Testis (tissue), 2 donors: ENCODE data around the gene CHIC1.

Experiments used
- CTCF ChIP-seq, 3 experiments: fragments of 450-650 bp in 2 of 3; fragments of 200-600 bp in 1 of 3; sonication (generic) in 1 of 3; IDR thresholded peaks; one replicate each; pipeline ENCODE4 v1.5.1; 2016 to 2019; ENCODE audit warnings: antibody characterized with exemption in 3 of 3, mild to moderate bottlenecking in 2 of 3, moderate library complexity in 1 of 3
- POLR2A ChIP-seq: fragments of 450-650 bp; IDR thresholded peaks from one replicate; pipeline ENCODE4 v1.6.1; 2017; ENCODE audit warnings: antibody characterized with exemption, mild to moderate bottlenecking, moderate library complexity

DNA sequence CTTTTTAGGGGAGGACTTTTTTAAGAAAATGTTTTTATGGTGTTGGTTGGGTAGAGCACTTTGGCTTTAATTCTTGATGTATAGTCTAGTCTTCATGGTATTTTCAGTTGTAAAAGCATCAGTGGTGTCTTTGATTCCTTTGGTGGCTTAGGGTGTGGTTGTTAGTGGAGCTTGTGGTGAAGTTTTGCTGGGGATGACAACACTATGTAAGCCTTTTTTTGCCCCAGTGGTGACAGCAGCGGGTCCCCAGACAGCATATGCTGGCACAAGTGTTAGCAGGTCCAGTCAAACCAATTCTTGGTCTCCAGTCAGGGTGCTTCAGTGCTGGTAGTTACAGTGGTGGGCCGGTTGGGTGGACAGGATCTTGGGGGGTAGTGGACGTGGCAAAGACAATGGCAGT, 52.0 kb downstream of the CHIC1 start:
- TF ChIP-seq CTCF (IDR thresholded peaks at IDR 0.05), result no peak
- TF ChIP-seq POLR2A, result no peak
